Stimulated activated CD8-positive, alpha-beta memory T cell treated with anti-CD3 and anti-CD28 coated beads, Interleukin-15, amount 100 ng/mL, for 48 hours (primary cell): ENCODE results near the gene KLC1.

ENCODE experiments used
- DNase-seq, 2 donors: peaks; one replicate each; pipeline ENCODE4 v3.0.0-alpha.2; 2020; ENCODE audit warnings: low read depth in 2 of 2

Gene KLC1

GRCh38 chr14:103735815-103736545 is 107.0 kb downstream of the KLC1 start:
- no peak for DNase-seq

- DNase-seq: no peak
Measured at GRCh38 chr14:103736546-103737431, 107.8 kb downstream of the KLC1 start.

GRCh38 chr14:103737432-103738045 is 108.5 kb downstream of the KLC1 start:
- no peak for DNase-seq

GRCh38 chr14:103738166-103738565 is 109.2 kb downstream of the KLC1 start:
- DNase-seq: no peak

GRCh38 chr14:103738701-103739451 is 109.9 kb downstream of the KLC1 start:
- no peak for DNase-seq

- no peak for DNase-seq
Measured at GRCh38 chr14:103739466-103739792, 110.4 kb downstream of the KLC1 start.

- DNase-seq: no peak
Measured at GRCh38 chr14:103739793-103740501, 110.9 kb downstream of the KLC1 start.

- no peak for DNase-seq
Measured at GRCh38 chr14:103740991-103741689, 112.1 kb downstream of the KLC1 start.

GRCh38 chr14:103741876-103742275 is 112.9 kb downstream of the KLC1 start:
- DNase-seq: no peak

GRCh38 chr14:103742499-103743255 is 113.7 kb downstream of the KLC1 start:
- DNase-seq: no peak

- no peak for DNase-seq
Measured at GRCh38 chr14:103743691-103744090, 114.7 kb downstream of the KLC1 start.

GRCh38 chr14:103744621-103745395 is 115.8 kb downstream of the KLC1 start:
- no peak for DNase-seq

GRCh38 chr14:103745424-103745823 is 116.4 kb downstream of the KLC1 start:
- no peak for DNase-seq

GRCh38 chr14:103746701-103747100 is 117.7 kb downstream of the KLC1 start:
- DNase-seq: no peak

- peak; percentile 23 to 25 for DNase-seq
Measured at GRCh38 chr14:103748534-103748857, 119.5 kb downstream of the KLC1 start.

GRCh38 chr14:103749452-103749851 is 120.4 kb downstream of the KLC1 start:
- DNase-seq: no peak

GRCh38 chr14:103749860-103750259 is 120.8 kb downstream of the KLC1 start:
- DNase-seq: no peak
